NCI-H82 treated with DMSO at 0.1 percent for 48 hours (cell line): ENCODE results near the gene RHOF.

ENCODE experiments used
- DNase-seq: peaks from one replicate; lab custom pipeline; 2025; ENCODE audit not compliant: unreplicated experiment; lab: John Stamatoyannopoulos, UW

Gene RHOF

GRCh38 chr12:121820056-121820455 lies 26.6 kb upstream of the RHOF start:
- DNase-seq: no peak

GRCh38 chr12:121819212-121819949 lies 25.9 kb upstream of the RHOF start:
- no peak for DNase-seq

GRCh38 chr12:121817648-121818043 lies 24.2 kb upstream of the RHOF start:
- DNase-seq: no peak

- DNase-seq: no peak
These were observed 23.6 kb upstream of the RHOF start for GRCh38 chr12:121816925-121817647.

- no peak for DNase-seq
These were observed 21.8 kb upstream of the RHOF start for GRCh38 chr12:121815263-121815662.

- DNase-seq: no peak
These were observed 21.1 kb upstream of the RHOF start for GRCh38 chr12:121814429-121815119.

- DNase-seq: no peak
These were observed 20.5 kb upstream of the RHOF start for GRCh38 chr12:121813951-121814350.

- no peak for DNase-seq
These were observed 19.7 kb upstream of the RHOF start for GRCh38 chr12:121812921-121813896.

GRCh38 chr12:121812320-121812871 lies 18.9 kb upstream of the RHOF start:
- no peak for DNase-seq

- peak; percentile 31 for DNase-seq
These were observed 18.2 kb upstream of the RHOF start for GRCh38 chr12:121811434-121812319.

- no peak for DNase-seq
These were observed 17.4 kb upstream of the RHOF start for GRCh38 chr12:121810833-121811433.

GRCh38 chr12:121810234-121810817 lies 16.8 kb upstream of the RHOF start:
- no peak for DNase-seq

GRCh38 chr12:121809712-121810116 lies 16.2 kb upstream of the RHOF start:
- no peak for DNase-seq

- no peak for DNase-seq
These were observed 15.1 kb upstream of the RHOF start for GRCh38 chr12:121808623-121809022.

- no peak for DNase-seq
These were observed 14.3 kb upstream of the RHOF start for GRCh38 chr12:121807642-121808347.

GRCh38 chr12:121806546-121807423 lies 13.3 kb upstream of the RHOF start:
- no peak for DNase-seq

GRCh38 chr12:121806009-121806545 lies 12.6 kb upstream of the RHOF start:
- DNase-seq: no peak
